K562 (cell line): ENCODE measurements around the gene DEK. TPM values are rescaled to one million over a fixed set of nuclear protein-coding genes. Genes with fewer than 3 reads are reported as not detected.
"Not testable (repeated sequence)": the region's sequence is repeated elsewhere in the genome, so short reads cannot be mapped to it uniquely, and the experiment has no call there.

Experiments
- ATAC-seq: fragments of 200-7000 bp; cut with Tn5 transposase; 3 replicates; pipeline ENCODE4 v1.9.1; 2020; ENCODE audit warnings: moderate library complexity
- BruUV-seq: library from RNA; stranded (reverse); fragments of 400-500 nt; replicated peaks from 2 replicates; lab custom pipeline; 2021; lab: Mats Ljungman, UMichigan
- CTCF ChIA-PET: fragments of 300-600 bp; formaldehyde crosslinking; extraction: SDS; loops from one replicate; lab custom pipeline; 2021; ENCODE audit warnings: low intra/inter-chr PET ratio; lab: Yijun Ruan, JAX
- POLR2A ChIA-PET: fragments of 300-600, 350-650 bp; sonication (Branson Sonifier 250); formaldehyde crosslinking; extraction: SDS; loops from one replicate; lab custom pipeline; 2021; ENCODE audit warnings: antibody characterized with exemption, inconsistent platforms; lab: Yijun Ruan, JAX
- DNase-seq, 4 experiments: peaks; one replicate each; pipeline versions ENCODE4 v3.0.0 to v3.0.0-alpha.2; 2011 to 2018; ENCODE audit warnings: low spot score in 3 of 4, mixed read lengths in 3 of 4; ENCODE audit errors: extremely low read depth in 1 of 4
- FAIRE-seq: peaks from 2 replicates; lab custom pipeline; 2011; peaks lifted over from hg19 to GRCh38; lab: Jason Lieb, UNC
- H2AFZ ChIP-seq: 2 replicates; pipeline ENCODE4 v1.6.0; 2011; ENCODE audit warnings: low read depth, low read length, control low read depth, inconsistent platforms
- H3K27ac ChIP-seq: fragments of 200-600 bp; 3 replicates; pipeline ENCODE4 v1.8.0; 2011; ENCODE audit warnings: low read depth, mild to moderate bottlenecking, control low read depth, inconsistent platforms, low read length, moderate library complexity, mixed read lengths; ENCODE audit errors: extremely low read depth
- H3K27me3 ChIP-seq, 2 experiments: fragments of 300-600 bp in 1 of 2; 2 replicates in 1 of 2; 3 replicates in 1 of 2; pipeline versions ENCODE4 v1.6.0 to v1.8.0; 2011; ENCODE audit warnings: inconsistent platforms in 2 of 2, low read length in 2 of 2, mild to moderate bottlenecking in 1 of 2, mixed read lengths in 1 of 2, moderate library complexity in 1 of 2; ENCODE audit not compliant: control insufficient read depth in 2 of 2, insufficient read depth in 2 of 2
- H3K36me3 ChIP-seq: fragments of 300-600 bp; 3 replicates; pipeline ENCODE4 v1.8.0; 2011; ENCODE audit warnings: mild to moderate bottlenecking, low read length, inconsistent platforms; ENCODE audit not compliant: control insufficient read depth, insufficient read depth
- H3K4me1 ChIP-seq, 2 experiments: fragments of 200-600 bp in 1 of 2; replicated peaks in 1 of 2; 2 replicates in 1 of 2; 3 replicates in 1 of 2; pipeline versions ENCODE4 v1.5.1 to v1.8.0; 2011; ENCODE audit warnings: inconsistent platforms in 2 of 2, low read length in 2 of 2, mild to moderate bottlenecking in 1 of 2, mixed read lengths in 1 of 2, moderate library complexity in 1 of 2; ENCODE audit not compliant: control insufficient read depth in 2 of 2, insufficient read depth in 2 of 2
- H3K4me2 ChIP-seq: 2 replicates; pipeline ENCODE4 v1.6.1; 2011; ENCODE audit warnings: low read length, control low read depth, inconsistent platforms, mixed read lengths; ENCODE audit not compliant: insufficient read depth
- H3K4me3 ChIP-seq: fragments of 200-600 bp; sonication (generic), shearing (Covaris generic); 2 replicates; pipeline ENCODE4 v1.5.1; 2016; ENCODE audit warnings: control low read depth, inconsistent platforms
- H3K79me2 ChIP-seq: fragments of 200-600 bp; 3 replicates; pipeline ENCODE4 v1.8.0; 2011; ENCODE audit warnings: low read length, inconsistent platforms; ENCODE audit not compliant: control insufficient read depth, insufficient read depth
- H3K9ac ChIP-seq, 2 experiments: 2 replicates each; pipeline versions ENCODE4 v1.6.0 to v1.6.1; 2011; ENCODE audit warnings: low read depth in 2 of 2, low read length in 2 of 2, control low read depth in 1 of 2, inconsistent platforms in 1 of 2, mild to moderate bottlenecking in 1 of 2, mixed read lengths in 1 of 2; ENCODE audit not compliant: insufficient read depth in 1 of 2
- H3K9me1 ChIP-seq: one replicate; pipeline ENCODE4 v1.6.0; 2011; ENCODE audit warnings: inconsistent platforms, mild to moderate bottlenecking, low read length, moderate library complexity; ENCODE audit not compliant: control insufficient read depth, insufficient read depth
- H3K9me3 ChIP-seq: replicated peaks from 2 replicates; pipeline ENCODE4 v1.5.1; 2011; ENCODE audit warnings: low read depth, low read length, inconsistent platforms; ENCODE audit not compliant: control insufficient read depth, insufficient read depth
- H4K20me1 ChIP-seq: replicated peaks from 2 replicates; pipeline ENCODE4 v1.6.1; 2011; ENCODE audit warnings: low read length, inconsistent platforms, mixed read lengths; ENCODE audit not compliant: control insufficient read depth, insufficient read depth
- ARID1B ChIP-seq: fragments of 450-650 bp; IDR thresholded peaks from 2 replicates; pipeline ENCODE4 v1.6.1; 2016; ENCODE audit warnings: antibody characterized with exemption, mild to moderate bottlenecking, inconsistent platforms
- CBFA2T3 ChIP-seq: fragments of 450-650 bp; IDR thresholded peaks from 2 replicates; pipeline ENCODE4 v1.6.1; 2017
- CTBP1 ChIP-seq: fragments of 450-650 bp; IDR thresholded peaks from 2 replicates; pipeline ENCODE4 v1.6.1; 2016; ENCODE audit warnings: borderline replicate concordance
- DPF2 ChIP-seq: fragments of 450-650 bp; IDR thresholded peaks from 2 replicates; pipeline ENCODE4 v1.6.1; 2016
- HDAC1 ChIP-seq, 2 experiments: fragments of 450-650 bp; IDR thresholded peaks; 2 replicates each; pipeline ENCODE4 v1.6.1; 2016 to 2017; ENCODE audit warnings: inconsistent platforms in 1 of 2, mild to moderate bottlenecking in 1 of 2, moderate library complexity in 1 of 2
- HDAC2 ChIP-seq: fragments of 450-650 bp; IDR thresholded peaks from 2 replicates; pipeline ENCODE4 v1.6.1; 2016; ENCODE audit warnings: mild to moderate bottlenecking
- KDM1A ChIP-seq, 2 experiments: fragments of 450-650 bp; IDR thresholded peaks; 2 replicates each; pipeline ENCODE4 v1.6.1; 2016; ENCODE audit warnings: mild to moderate bottlenecking in 2 of 2
- MECOM ChIP-seq: fragments of 250-450 bp; sonication (Bioruptor Pico); IDR thresholded peaks from 2 replicates; pipeline ENCODE4 v1.8.0; 2022; ENCODE audit warnings: inconsistent platforms
- MEIS2 ChIP-seq: fragments of 450-650 bp; IDR thresholded peaks from 2 replicates; pipeline ENCODE4 v1.6.1; 2014; ENCODE audit warnings: mild to moderate bottlenecking; ENCODE audit not compliant: partially characterized antibody
- MTA1 ChIP-seq: fragments of 450-650 bp; IDR thresholded peaks from 2 replicates; pipeline ENCODE4 v1.6.1; 2017; ENCODE audit warnings: borderline replicate concordance
- MTA2 ChIP-seq: fragments of 450-650 bp; IDR thresholded peaks from 2 replicates; pipeline ENCODE4 v1.6.1; 2016; ENCODE audit warnings: low read depth
- PBX2 ChIP-seq, 2 experiments: IDR thresholded peaks in 1 of 2; conservative IDR thresholded peaks in 1 of 2; 2 replicates each; pipeline ENCODE4 v1.6.1; 2016; ENCODE audit warnings: low read depth in 2 of 2, mild to moderate bottlenecking in 1 of 2, missing compliant biosample characterization in 1 of 2, missing genetic modification characterization in 1 of 2, moderate library complexity in 1 of 2
- PKNOX1 ChIP-seq: fragments of 450-650 bp; IDR thresholded peaks from 2 replicates; pipeline ENCODE4 v1.6.1; 2016
- RCOR1 ChIP-seq, 2 experiments: IDR thresholded peaks; 2 replicates each; pipeline ENCODE4 v1.6.1; 2012; ENCODE audit warnings: low read depth in 2 of 2, low read length in 2 of 2, borderline replicate concordance in 1 of 2, improper control_type of control experiment in 1 of 2
- SMARCA4 ChIP-seq: fragments of 450-650 bp; IDR thresholded peaks from 2 replicates; pipeline ENCODE4 v1.6.1; 2016
- SMARCE1 ChIP-seq: fragments of 450-650 bp; IDR thresholded peaks from 2 replicates; pipeline ENCODE4 v1.7.1; 2016; ENCODE audit warnings: mild to moderate bottlenecking
- SOX6 ChIP-seq: fragments of 450-650 bp; IDR thresholded peaks from 2 replicates; pipeline ENCODE4 v1.6.1; 2014; ENCODE audit warnings: mild to moderate bottlenecking
- SPI1 ChIP-seq: IDR thresholded peaks from 2 replicates; pipeline ENCODE4 v1.6.1; 2011; ENCODE audit warnings: low read depth, low read length, control low read depth, borderline replicate concordance
- TCF3 ChIP-seq: sonication (generic); formaldehyde crosslinking; IDR thresholded peaks from 2 replicates; pipeline ENCODE4 v1.4.0; 2020; ENCODE audit warnings: mild to moderate bottlenecking, missing genetic modification reagents
- TEAD4 ChIP-seq, 2 experiments: sonication (generic) in 1 of 2; formaldehyde crosslinking in 1 of 2; IDR thresholded peaks; 2 replicates each; pipeline versions ENCODE4 v1.6.1 to v1.8.0; 2012 to 2022; ENCODE audit warnings: borderline replicate concordance in 1 of 2, inconsistent platforms in 1 of 2, low read length in 1 of 2, mild to moderate bottlenecking in 1 of 2, missing genetic modification reagents in 1 of 2
- ZEB2 ChIP-seq: fragments of 450-650 bp; IDR thresholded peaks from 2 replicates; pipeline ENCODE4 v1.6.1; 2016
- ZNF445 ChIP-seq: fragments of 250-450 bp; sonication (Bioruptor Pico); IDR thresholded peaks from 2 replicates; pipeline ENCODE4 v1.4.0; 2020; ENCODE audit warnings: low read depth, mild to moderate bottlenecking, moderate library complexity
- WGBS: fragments of 100-300 bp; shearing (Covaris generic); methylation state at CpG from one replicate; pipeline ENCODE4 v1.1.6; 2016; ENCODE audit warnings: low coverage, mixed read lengths; ENCODE audit not compliant: insufficient coverage; ENCODE audit errors: missing lambda C conversion rate; 5-methylcytosine and 5-hydroxymethylcytosine counted together
- in situ Hi-C: fragments of 300-500 bp; cut with MboI; formaldehyde crosslinking; loops from 4 replicates; pipeline ENCODE4 v1.15.0; 2018; ENCODE audit warnings: inconsistent platforms, mixed read lengths
- intact Hi-C: fragments of 100-400 bp; cut with micrococcal nuclease; formaldehyde crosslinking; loops from 2 replicates; pipeline ENCODE4 v1.14.2; 2022
- polyA plus RNA-seq, 8 experiments: library from polyadenylated mRNA; depleted of rRNA in 4 of 8; stranded (reverse) in 5 of 8; unstranded in 3 of 8; fragments of >200 nt; fragmentation: Nextera tagmentation in 2 of 8; fragmentation: Illumina TruSeq in 1 of 8; extraction: Ambion mirVana in 2 of 8; extraction: Trizol in 1 of 8; gene quantifications; 2 replicates each; pipeline versions ENCODE4 v1.2.1 to v1.2.3, GENCODE V29; 2011 to 2014; ENCODE audit warnings: inconsistent platforms in 1 of 8, missing spikeins in 1 of 8
- total RNA-seq, 7 experiments: library from RNA; depleted of rRNA in 6 of 7; stranded (reverse); fragments of >200 nt in 6 of 7; fragmentation: Illumina TruSeq in 2 of 7; extraction: Trizol in 2 of 7; gene quantifications; 2 replicates each; pipeline versions ENCODE4 v1.2.1 to v1.2.3, GENCODE V29; 2011 to 2021; ENCODE audit warnings: low replicate concordance in 1 of 7

DEK gene
- total and polyA plus RNA-seq, 9 of the 15 experiments (the other 6 are each of a cell fraction or from before 2014, with no cell fraction given) = 82.3 to 338 (median 184) TPM

DNA sequence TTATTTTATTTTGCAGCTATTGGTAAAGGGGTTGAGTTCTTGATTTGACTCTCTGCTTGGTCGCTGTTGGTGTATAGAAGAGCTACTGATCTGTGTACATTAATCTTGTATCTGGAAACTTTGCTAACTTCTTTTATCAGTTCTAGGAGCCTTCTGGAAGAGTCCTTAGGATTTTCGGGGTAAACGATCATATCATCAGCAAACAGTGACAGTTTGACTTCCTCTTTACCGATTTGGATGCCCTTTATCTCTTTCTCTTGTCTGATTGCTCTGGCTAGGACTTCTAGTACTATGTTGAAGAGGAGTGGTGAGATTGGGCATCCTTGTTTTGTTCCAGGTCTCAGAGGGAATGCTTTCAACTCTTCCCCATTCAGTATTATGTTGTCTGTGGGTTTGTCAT, 88.1 kb downstream of the DEK start:
- H4K20me1 ChIP-seq; FAIRE-seq; CTCF ChIA-PET; ATAC-seq; intact Hi-C loops; H3K4me2 ChIP-seq; H3K9ac ChIP-seq; H3K4me3 ChIP-seq; BruUV-seq; H3K79me2 ChIP-seq; in situ Hi-C loops; DNase-seq; H3K27me3 ChIP-seq; H3K27ac ChIP-seq; H3K9me1 ChIP-seq; H2AFZ ChIP-seq; H3K4me1 ChIP-seq; H3K9me3 ChIP-seq; TF ChIP-seq PBX2 (CRISPR knock-in tag; IDR thresholded peaks at IDR 0.05; ENCODE audit: low read depth); TEAD4 (CRISPR knock-in tag; IDR thresholded peaks at IDR 0.05; ENCODE audit: borderline replicate concordance): not testable (repeated sequence)
- POLR2A ChIA-PET = interaction anchor here (0.6 kb wide), 1 partner anchor 130 kb away, joined by 3 read pairs; no protein-coding TSS in a partner anchor
- TF ChIP-seq HDAC1 (IDR thresholded peaks at IDR 0.05) (peak in 1 of 2 experiments; percentile 39; a peak in 1 of 4 replicates), HDAC2 (0 out of 2 replicates have a peak, but pooled peaks have one; percentile 26), MECOM (CRISPR knock-in tag) (0 out of 2 replicates have a peak, but pooled peaks have one; percentile 13), CBFA2T3 (peak; percentile 57), ZEB2 (0 out of 2 replicates have a peak, but pooled peaks have one; percentile 30), CTBP1 (peak; percentile 90; the same call in 1 of the 2 replicates), TCF3 (peak; percentile 40), MTA2 (peak; percentile 41; the same call in 1 of the 2 replicates), SMARCA4 (peak; percentile 59), KDM1A (IDR thresholded peaks at IDR 0.05) (peak; percentile 19 to 44; a peak in 2 of 4 replicates), ZNF445 (peak; percentile 62; the same call in 1 of the 2 replicates), PBX2 (tag; conservative IDR thresholded peaks at IDR 0.05; ENCODE audit: low read depth) (peak; percentile 25; the same call in 1 of the 2 replicates), DPF2 (0 out of 2 replicates have a peak, but pooled peaks have one; percentile 28), MEIS2 (peak; percentile 60), SPI1 (peak; percentile 42; the same call in 1 of the 2 replicates), ARID1B (peak; percentile 78), SOX6 (peak; percentile 49; the same call in 1 of the 2 replicates), MTA1 (peak; percentile 45; the same call in 1 of the 2 replicates), PKNOX1 (peak; percentile 55; the same call in 1 of the 2 replicates), SMARCE1 (peak; percentile 84; the same call in 1 of the 2 replicates), TEAD4 (IDR thresholded peaks at IDR 0.05; ENCODE audit: low read length) (peak; percentile 20; the same call in 1 of the 2 replicates), RCOR1 (IDR thresholded peaks at IDR 0.05; ENCODE audit: borderline replicate concordance in 1 of 2, low read depth in 2 of 2, low read length in 2 of 2) (peak in 1 of 2 experiments; percentile 74; a peak in 2 of 4 replicates)
- H3K36me3 ChIP-seq = peaks cover 26% of the 10 kb centered on the region; the same call in 2 of the 3 replicates
- WGBS = 0% methylated on average over 4 of the region's 4 CpGs
